ENCODE results near the gene GLRX2.

DNA sequence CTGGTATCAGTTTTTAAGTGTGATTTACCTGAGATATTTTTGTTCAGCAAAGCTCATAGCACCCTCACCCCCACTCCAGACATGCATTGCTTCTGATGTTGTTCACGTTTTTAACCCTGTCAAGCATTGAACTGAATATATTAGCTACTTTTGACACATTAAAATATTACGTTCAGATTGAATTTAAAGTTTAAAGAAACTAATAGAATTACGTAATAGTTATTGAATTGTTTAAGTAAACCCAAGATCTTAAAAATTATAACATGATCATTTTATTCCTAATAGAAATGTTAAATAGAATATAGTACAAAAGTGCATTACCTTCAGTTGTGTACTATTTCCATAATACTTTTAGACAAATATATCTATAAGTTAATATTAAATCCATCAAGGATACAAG is 18.9 kb downstream of the GLRX2 start:
- TF ChIP-seq, protein P1, sequence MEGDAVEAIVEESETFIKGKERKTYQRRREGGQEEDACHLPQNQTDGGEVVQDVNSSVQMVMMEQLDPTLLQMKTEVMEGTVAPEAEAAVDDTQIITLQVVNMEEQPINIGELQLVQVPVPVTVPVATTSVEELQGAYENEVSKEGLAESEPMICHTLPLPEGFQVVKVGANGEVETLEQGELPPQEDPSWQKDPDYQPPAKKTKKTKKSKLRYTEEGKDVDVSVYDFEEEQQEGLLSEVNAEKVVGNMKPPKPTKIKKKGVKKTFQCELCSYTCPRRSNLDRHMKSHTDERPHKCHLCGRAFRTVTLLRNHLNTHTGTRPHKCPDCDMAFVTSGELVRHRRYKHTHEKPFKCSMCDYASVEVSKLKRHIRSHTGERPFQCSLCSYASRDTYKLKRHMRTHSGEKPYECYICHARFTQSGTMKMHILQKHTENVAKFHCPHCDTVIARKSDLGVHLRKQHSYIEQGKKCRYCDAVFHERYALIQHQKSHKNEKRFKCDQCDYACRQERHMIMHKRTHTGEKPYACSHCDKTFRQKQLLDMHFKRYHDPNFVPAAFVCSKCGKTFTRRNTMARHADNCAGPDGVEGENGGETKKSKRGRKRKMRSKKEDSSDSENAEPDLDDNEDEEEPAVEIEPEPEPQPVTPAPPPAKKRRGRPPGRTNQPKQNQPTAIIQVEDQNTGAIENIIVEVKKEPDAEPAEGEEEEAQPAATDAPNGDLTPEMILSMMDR (IDR thresholded peaks at IDR 0.05), result no peak
- no peak for TF ChIP-seq POLR2A (IDR thresholded peaks at IDR 0.05)

All from testis (tissue), 2 donors.